Measurements from ENCODE around the gene TCF4. TPM values are rescaled to one million over a fixed set of nuclear protein-coding genes. Genes with fewer than 3 reads are reported as not detected.

Gene TCF4
- total and polyA plus RNA-seq, 2 donors (not counting 3 experiments of a cell fraction or from before 2014, with no cell fraction given) = 183 to 390 TPM

DNA sequence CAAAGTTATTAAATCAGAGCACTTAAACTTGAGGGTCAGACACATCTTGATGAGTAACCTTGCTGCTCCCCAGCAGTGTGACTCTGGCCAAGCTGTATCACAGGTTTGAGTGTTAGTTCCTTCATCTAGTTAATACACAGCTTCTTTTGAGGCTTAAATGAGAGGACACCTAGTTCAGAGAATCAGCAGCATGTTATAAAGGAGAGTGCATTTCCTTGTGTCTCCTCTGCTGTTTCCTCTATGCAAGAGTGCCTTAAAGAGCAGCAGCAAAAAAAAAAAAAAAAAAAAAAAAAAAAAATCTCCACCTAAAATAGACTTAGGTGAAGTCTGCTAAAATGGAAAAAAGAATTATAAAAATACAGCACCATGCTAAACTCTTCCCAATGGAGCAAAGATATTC, 261.9 kb downstream of the TCF4 start:
- BruUV-seq (replicated peaks) = no TSS peak
- peaks cover 65% of the 10 kb centered on the region for H3K4me1 ChIP-seq (ENCODE audit: control insufficient read depth, extremely low read depth, insufficient read depth, low read length)
- H3K79me2 ChIP-seq (ENCODE audit: control insufficient read depth, insufficient read depth, low read length) = peaks cover 53% of the 10 kb centered on the region
- ChIA-PET CTCF (interaction anchor here (0.9 to 2.5 kb wide), 4 partner anchors 17 to 92 kb away, joined by 3 to 12 read pairs (median 4); no protein-coding TSS in a partner anchor), POLR2A (no interaction called here)
- no peak overlapping the region for H3K4me2 ChIP-seq (ENCODE audit: insufficient read depth, low read length)
- TF ChIP-seq MYC (IDR thresholded peaks at IDR 0.05; ENCODE audit: low read depth, low read length) (no peak), JUN (IDR thresholded peaks at IDR 0.05; ENCODE audit: borderline replicate concordance, insufficient read depth, insufficient read length, low read depth) (no peak), EZH2 (IDR thresholded peaks at IDR 0.05; ENCODE audit: borderline replicate concordance, low read depth, low read length, severe bottlenecking) (no peak), POLR2A (IDR thresholded peaks at IDR 0.05; ENCODE audit: low read depth, low read length) (no peak), FOS (IDR thresholded peaks at IDR 0.05; ENCODE audit: borderline replicate concordance, insufficient read depth, low read length) (no peak), GATA2 (IDR thresholded peaks at IDR 0.05; ENCODE audit: insufficient read depth, insufficient read length, low read depth, low read length) (no peak), POLR2AphosphoS5 (IDR thresholded peaks at IDR 0.05; ENCODE audit: insufficient read depth, low read depth, low read length) (no peak)
- TF ChIP-seq, protein P1, sequence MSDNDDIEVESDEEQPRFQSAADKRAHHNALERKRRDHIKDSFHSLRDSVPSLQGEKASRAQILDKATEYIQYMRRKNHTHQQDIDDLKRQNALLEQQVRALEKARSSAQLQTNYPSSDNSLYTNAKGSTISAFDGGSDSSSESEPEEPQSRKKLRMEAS (IDR thresholded peaks at IDR 0.05; ENCODE audit: insufficient read depth, insufficient read length) = no peak
- TF ChIP-seq, protein P2, sequence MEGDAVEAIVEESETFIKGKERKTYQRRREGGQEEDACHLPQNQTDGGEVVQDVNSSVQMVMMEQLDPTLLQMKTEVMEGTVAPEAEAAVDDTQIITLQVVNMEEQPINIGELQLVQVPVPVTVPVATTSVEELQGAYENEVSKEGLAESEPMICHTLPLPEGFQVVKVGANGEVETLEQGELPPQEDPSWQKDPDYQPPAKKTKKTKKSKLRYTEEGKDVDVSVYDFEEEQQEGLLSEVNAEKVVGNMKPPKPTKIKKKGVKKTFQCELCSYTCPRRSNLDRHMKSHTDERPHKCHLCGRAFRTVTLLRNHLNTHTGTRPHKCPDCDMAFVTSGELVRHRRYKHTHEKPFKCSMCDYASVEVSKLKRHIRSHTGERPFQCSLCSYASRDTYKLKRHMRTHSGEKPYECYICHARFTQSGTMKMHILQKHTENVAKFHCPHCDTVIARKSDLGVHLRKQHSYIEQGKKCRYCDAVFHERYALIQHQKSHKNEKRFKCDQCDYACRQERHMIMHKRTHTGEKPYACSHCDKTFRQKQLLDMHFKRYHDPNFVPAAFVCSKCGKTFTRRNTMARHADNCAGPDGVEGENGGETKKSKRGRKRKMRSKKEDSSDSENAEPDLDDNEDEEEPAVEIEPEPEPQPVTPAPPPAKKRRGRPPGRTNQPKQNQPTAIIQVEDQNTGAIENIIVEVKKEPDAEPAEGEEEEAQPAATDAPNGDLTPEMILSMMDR (IDR thresholded peaks at IDR 0.05; ENCODE audit: extremely low read depth in 1 of 2, insufficient read depth in 1 of 2, low read depth in 1 of 2, low read length in 2 of 2) = no peak
- H3K9ac ChIP-seq (replicated peaks; ENCODE audit: extremely low read depth, insufficient read depth, low read length) = no peak overlapping the region
- no peak overlapping the region for H3K27ac ChIP-seq (ENCODE audit: insufficient read depth, low read depth, low read length)
- H3K4me3 ChIP-seq (replicated peaks in 1 of 3; ENCODE audit: insufficient read depth in 1 of 3, low read depth in 1 of 3, low read length in 3 of 3) = no peak overlapping the region
- no peaks in the 10 kb centered on the region for H3K9me3 ChIP-seq (replicated peaks; ENCODE audit: control insufficient read depth, insufficient read depth, low read length)
- H3K36me3 ChIP-seq (ENCODE audit: control insufficient read depth in 2 of 2, extremely low read depth in 1 of 2, insufficient read depth in 2 of 2, low read length in 2 of 2) = no peaks in the 10 kb centered on the region
- FAIRE-seq = no peak
- no peaks in the 10 kb centered on the region for H3K9me1 ChIP-seq (replicated peaks; ENCODE audit: control insufficient read depth, extremely low read depth, insufficient read depth, low read length)
- no peaks in the 10 kb centered on the region for H3K27me3 ChIP-seq (ENCODE audit: control insufficient read depth in 2 of 2, insufficient read depth in 2 of 2, low read length in 2 of 2)
- intact Hi-C loops (cut with micrococcal nuclease) = loop anchor here (5.0 to 10.0 kb wide), 2 partner anchors 659 to 876 kb away; no protein-coding TSS in a partner anchor
- H4K20me1 ChIP-seq (replicated peaks; ENCODE audit: control insufficient read depth, extremely low read depth, insufficient read depth, low read length) = no peaks in the 10 kb centered on the region
- dilution Hi-C loops (cut with MboI; ENCODE audit: extremely low pct_ligation_motif_present, low sequenced_read_pairs) = no loop called here
- DNase-seq (ENCODE audit: low read depth, low spot score) = no peak
- no peak overlapping the region for H2AFZ ChIP-seq (ENCODE audit: low read depth, low read length)
